Mesenchymal stem cell (in vitro differentiated cells and primary cell): ENCODE measurements around the gene AGAP2.
"Not testable (repeated sequence)": the region's sequence is repeated elsewhere in the genome, so short reads cannot be mapped to it uniquely, and the experiment has no call there.

Experiments used
- DNase-seq: peaks from one replicate; pipeline ENCODE4 v3.0.0-alpha.2; 2013
- H2AFZ ChIP-seq: one replicate; pipeline ENCODE4 v1.6.1; 2013; ENCODE audit warnings: low read depth, mild to moderate bottlenecking, control low read depth, inconsistent platforms, low read length, moderate library complexity
- H2AK5ac ChIP-seq: 2 replicates; pipeline ENCODE4 v1.6.1; 2013; ENCODE audit warnings: low read length, moderate library complexity, mild to moderate bottlenecking, inconsistent platforms; ENCODE audit not compliant: severe bottlenecking
- H2BK120ac ChIP-seq: one replicate; pipeline ENCODE4 v1.6.1; 2013; ENCODE audit warnings: low read depth, mild to moderate bottlenecking, inconsistent platforms, low read length, moderate library complexity
- H2BK12ac ChIP-seq, 2 experiments: one replicate each; pipeline ENCODE4 v1.6.1; 2013; ENCODE audit warnings: inconsistent platforms in 2 of 2, low read length in 2 of 2, mild to moderate bottlenecking in 2 of 2, moderate library complexity in 2 of 2, control low read depth in 1 of 2
- H2BK15ac ChIP-seq: one replicate; pipeline ENCODE4 v1.6.1; 2013; ENCODE audit warnings: mild to moderate bottlenecking, low read depth, inconsistent platforms; ENCODE audit not compliant: poor library complexity, severe bottlenecking
- H2BK5ac ChIP-seq: 2 replicates; pipeline ENCODE4 v1.6.1; 2013; ENCODE audit warnings: low read depth, mild to moderate bottlenecking, low read length, control low read depth, inconsistent platforms; ENCODE audit not compliant: poor library complexity, severe bottlenecking
- H3K14ac ChIP-seq, 2 experiments: one replicate each; pipeline ENCODE4 v1.6.1; 2013; ENCODE audit warnings: inconsistent platforms in 2 of 2, low read length in 2 of 2, control low read depth in 1 of 2, mild to moderate bottlenecking in 1 of 2, moderate library complexity in 1 of 2
- H3K18ac ChIP-seq, 2 experiments: one replicate each; pipeline ENCODE4 v1.6.1; 2013; ENCODE audit warnings: inconsistent platforms in 2 of 2, low read length in 2 of 2, control low read depth in 1 of 2, low read depth in 1 of 2, mild to moderate bottlenecking in 1 of 2
- H3K23ac ChIP-seq, 2 experiments: one replicate each; pipeline ENCODE4 v1.6.1; 2013; ENCODE audit warnings: inconsistent platforms in 2 of 2, low read length in 2 of 2, mild to moderate bottlenecking in 2 of 2, moderate library complexity in 2 of 2, control low read depth in 1 of 2
- H3K27ac ChIP-seq: 2 replicates; pipeline ENCODE4 v1.5.1; 2013; ENCODE audit warnings: mild to moderate bottlenecking, moderate library complexity, low read length, control low read depth, inconsistent platforms; ENCODE audit not compliant: poor library complexity, severe bottlenecking
- H3K27me3 ChIP-seq, 2 experiments: 2 replicates each; pipeline versions ENCODE4 v1.6.1 to v1.7.0; 2013; ENCODE audit warnings: low read length in 2 of 2, mild to moderate bottlenecking in 2 of 2, moderate library complexity in 2 of 2, control low read depth in 1 of 2, inconsistent platforms in 1 of 2; ENCODE audit not compliant: control insufficient read depth in 1 of 2, insufficient read depth in 1 of 2
- H3K36me3 ChIP-seq, 2 experiments: 2 replicates each; pipeline versions ENCODE4 v1.6.1 to v1.7.0; 2013; ENCODE audit warnings: low read length in 2 of 2, control low read depth in 1 of 2, inconsistent platforms in 1 of 2, low read depth in 1 of 2, mild to moderate bottlenecking in 1 of 2; ENCODE audit not compliant: insufficient read depth in 2 of 2, control insufficient read depth in 1 of 2
- H3K4ac ChIP-seq, 2 experiments: one replicate each; pipeline ENCODE4 v1.6.1; 2013; ENCODE audit warnings: inconsistent platforms in 2 of 2, low read length in 2 of 2, mild to moderate bottlenecking in 2 of 2, moderate library complexity in 2 of 2, control low read depth in 1 of 2, low read depth in 1 of 2
- H3K4me1 ChIP-seq: 2 replicates; pipeline ENCODE4 v1.6.1; 2013; ENCODE audit warnings: low read depth, low read length, control low read depth; ENCODE audit not compliant: control insufficient read depth, insufficient read depth
- H3K4me2 ChIP-seq: 2 replicates; pipeline ENCODE4 v1.6.1; 2013; ENCODE audit warnings: low read length, mild to moderate bottlenecking, inconsistent platforms; ENCODE audit not compliant: poor library complexity, severe bottlenecking
- H3K4me3 ChIP-seq, 2 experiments: 2 replicates each; pipeline versions ENCODE4 v1.5.1 to v1.7.0; 2013; ENCODE audit warnings: low read length in 2 of 2, mild to moderate bottlenecking in 2 of 2, control low read depth in 1 of 2, low read depth in 1 of 2; ENCODE audit not compliant: insufficient read depth in 1 of 2
- H3K79me1 ChIP-seq: replicated peaks from 2 replicates; pipeline ENCODE4 v1.6.1; 2013; ENCODE audit warnings: mild to moderate bottlenecking, control low read depth, low read length, inconsistent platforms; ENCODE audit not compliant: poor library complexity, severe bottlenecking
- H3K9ac ChIP-seq: 2 replicates; pipeline ENCODE4 v1.7.0; 2013; ENCODE audit warnings: mild to moderate bottlenecking, low read length, moderate library complexity
- H3K9me3 ChIP-seq: 2 replicates; pipeline ENCODE4 v1.7.0; 2013; ENCODE audit warnings: mild to moderate bottlenecking, low read length; ENCODE audit not compliant: control insufficient read depth
- H4K8ac ChIP-seq: one replicate; pipeline ENCODE4 v1.6.1; 2013; ENCODE audit warnings: inconsistent platforms, mild to moderate bottlenecking, low read length, moderate library complexity
- H4K91ac ChIP-seq: one replicate; pipeline ENCODE4 v1.6.1; 2013; ENCODE audit warnings: mild to moderate bottlenecking, low read length, inconsistent platforms
- WGBS: methylation state at CpG from one replicate; pipeline ENCODE4 v1.1.7; 2013; ENCODE audit warnings: mixed read lengths; 5-methylcytosine and 5-hydroxymethylcytosine counted together

AGAP2 gene

GRCh38 chr12:57688931-57689330 lies 49.6 kb downstream of the AGAP2 start:
- WGBS, result no CpG with 5 or more reads among the region's 2 CpGs
- H2AFZ ChIP-seq, result no peak overlapping the region
- H3K27me3 ChIP-seq, result peaks cover 4 to 20% of the 10 kb centered on the region in 2 experiments
- no peak overlapping the region for H2AK5ac ChIP-seq
- no peaks in the 10 kb centered on the region for H3K36me3 ChIP-seq
- H3K4me2 ChIP-seq, result no peak overlapping the region
- H3K18ac ChIP-seq, result no peak overlapping the region
- no peak overlapping the region for H3K27ac ChIP-seq
- no peak overlapping the region for H3K4ac ChIP-seq
- no peaks in the 10 kb centered on the region for H3K79me1 ChIP-seq
- no peak overlapping the region for H2BK15ac ChIP-seq
- peaks cover 2% of the 10 kb centered on the region for H3K4me1 ChIP-seq
- no peak overlapping the region for H2BK5ac ChIP-seq
- H4K91ac ChIP-seq, result no peak overlapping the region
- H2BK120ac ChIP-seq, result no peak overlapping the region
- no peak overlapping the region for H3K9ac ChIP-seq
- no peak overlapping the region for H2BK12ac ChIP-seq
- H4K8ac ChIP-seq, result no peak overlapping the region
- H3K9me3 ChIP-seq, result peaks cover 3% of the 10 kb centered on the region
- no peak overlapping the region for H3K14ac ChIP-seq
- H3K4me3 ChIP-seq, result no peak overlapping the region
- H3K23ac ChIP-seq, result no peak overlapping the region
- DNase-seq, result no peak

- no peak overlapping the region for H3K4ac ChIP-seq
- 31% methylated on average over 1 of the region's 4 CpGs for WGBS
- no peak overlapping the region for H2AFZ ChIP-seq
- H2BK12ac ChIP-seq, result no peak overlapping the region
- H4K91ac ChIP-seq, result no peak overlapping the region
- H2BK120ac ChIP-seq, result no peak overlapping the region
- no peak overlapping the region for H3K18ac ChIP-seq
- DNase-seq, result no peak
- no peak overlapping the region for H3K14ac ChIP-seq
- H3K9ac ChIP-seq, result no peak overlapping the region
- H2AK5ac ChIP-seq, result no peak overlapping the region
- no peak overlapping the region for H4K8ac ChIP-seq
- no peaks in the 10 kb centered on the region for H3K79me1 ChIP-seq
- H3K36me3 ChIP-seq, result no peaks in the 10 kb centered on the region
- H3K4me2 ChIP-seq, result no peak overlapping the region
- no peaks in the 10 kb centered on the region for H3K4me1 ChIP-seq
- H2BK5ac ChIP-seq, result no peak overlapping the region
- no peak overlapping the region for H3K27ac ChIP-seq
- H2BK15ac ChIP-seq, result no peak overlapping the region
- peaks cover 4 to 20% of the 10 kb centered on the region in 2 experiments for H3K27me3 ChIP-seq
- H3K23ac ChIP-seq, result no peak overlapping the region
- no peak overlapping the region for H3K4me3 ChIP-seq
- peaks cover 3% of the 10 kb centered on the region for H3K9me3 ChIP-seq
Measured at GRCh38 chr12:57687862-57688261, 50.7 kb downstream of the AGAP2 start.

GRCh38 chr12:57679697-57680096 lies 58.8 kb downstream of the AGAP2 start:
- no peak overlapping the region for H3K4me3 ChIP-seq

GRCh38 chr12:57677947-57678346 lies 60.6 kb downstream of the AGAP2 start:
- not testable (repeated sequence) for H3K14ac ChIP-seq, H2AK5ac ChIP-seq, H2BK15ac ChIP-seq, H3K27me3 ChIP-seq, H4K8ac ChIP-seq, H3K23ac ChIP-seq, H3K18ac ChIP-seq, H3K79me1 ChIP-seq, H3K4me2 ChIP-seq, H2BK120ac ChIP-seq, H3K4me1 ChIP-seq, H2BK12ac ChIP-seq, H3K27ac ChIP-seq, H3K4me3 ChIP-seq, H3K9ac ChIP-seq, H3K4ac ChIP-seq, H2BK5ac ChIP-seq, H3K9me3 ChIP-seq, H3K36me3 ChIP-seq, H4K91ac ChIP-seq, H2AFZ ChIP-seq, DNase-seq
- WGBS, result 91% methylated on average over 5 of the region's 9 CpGs

More at GRCh38 chr12:57679697-57680096, 58.8 kb downstream of the AGAP2 start:
- Histone ChIP-seq H3K27me3 (peaks cover 0 to 6% of the 10 kb centered on the region in 2 experiments), H3K4me2 (no peak overlapping the region), H3K9me3 (no peaks in the 10 kb centered on the region), H2BK12ac (no peak overlapping the region), H3K18ac (no peak overlapping the region), H4K8ac (no peak overlapping the region), H2AK5ac (no peak overlapping the region), H3K27ac (no peak overlapping the region), H2BK120ac (no peak overlapping the region), H3K4ac (no peak overlapping the region), H3K36me3 (no peaks in the 10 kb centered on the region), H2BK5ac (no peak overlapping the region), H4K91ac (no peak overlapping the region), H3K23ac (no peak overlapping the region), H3K4me1 (no peaks in the 10 kb centered on the region), H3K9ac (no peak overlapping the region), H2AFZ (no peak overlapping the region), H3K79me1 (no peaks in the 10 kb centered on the region), H3K14ac (no peak overlapping the region), H2BK15ac (no peak overlapping the region)
- no peak for DNase-seq
